A549 (cell line): Measurements from ENCODE around the gene UBA3.

Experiments
- CEBPB ChIP-seq, 2 experiments: fragments of >200 bp in 1 of 2; sonication (Bioruptor Twin) in 1 of 2; formaldehyde crosslinking in 1 of 2; IDR thresholded peaks; 2 replicates each; pipeline ENCODE4 v1.6.1; 2012 to 2016
- MAFK ChIP-seq: fragments of 450-650 bp; IDR thresholded peaks from 2 replicates; pipeline ENCODE4 v1.6.1; 2014; ENCODE audit not compliant: partially characterized antibody
- RNF2 ChIP-seq: fragments of 200-600 bp; sonication (generic); IDR thresholded peaks from 2 replicates; pipeline ENCODE4 v1.6.1; 2016; ENCODE audit warnings: low read depth, mild to moderate bottlenecking, antibody characterized with exemption, moderate library complexity, borderline replicate concordance
- TF ChIP-seq, protein P1 (sequence below): fragments of 450-650 bp; IDR thresholded peaks from 2 replicates; pipeline ENCODE4 v1.6.1; 2014; ENCODE audit warnings: antibody characterized with exemption
- TF ChIP-seq, protein P2 (sequence below): fragments of >200 bp; sonication (Bioruptor Twin); formaldehyde crosslinking; IDR thresholded peaks from 3 replicates; pipeline ENCODE4 v1.5.1; 2016

DNA sequence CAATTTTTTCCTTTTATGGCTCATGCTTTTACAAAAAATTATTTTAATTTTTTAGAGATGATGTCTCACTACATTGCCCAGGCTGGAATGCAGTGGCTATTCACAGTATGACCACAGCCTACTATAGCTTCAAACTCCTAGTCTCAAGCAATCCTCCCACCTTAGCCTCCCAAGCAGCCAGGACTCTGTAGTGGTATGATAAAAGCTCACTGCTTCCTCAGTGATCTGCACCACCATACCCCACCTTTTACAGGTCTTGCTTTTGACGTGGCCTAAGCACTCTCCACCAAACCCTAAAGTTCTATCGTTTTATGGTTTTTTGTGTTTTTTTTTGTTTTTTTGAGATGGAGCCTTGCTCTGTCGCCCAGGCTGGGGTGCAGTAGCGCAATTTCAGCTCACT, 14.0 kb downstream of the UBA3 start:
- TF ChIP-seq CEBPB (IDR thresholded peaks at IDR 0.05) = no peak
- TF ChIP-seq MAFK = no peak
- TF ChIP-seq, protein P1, sequence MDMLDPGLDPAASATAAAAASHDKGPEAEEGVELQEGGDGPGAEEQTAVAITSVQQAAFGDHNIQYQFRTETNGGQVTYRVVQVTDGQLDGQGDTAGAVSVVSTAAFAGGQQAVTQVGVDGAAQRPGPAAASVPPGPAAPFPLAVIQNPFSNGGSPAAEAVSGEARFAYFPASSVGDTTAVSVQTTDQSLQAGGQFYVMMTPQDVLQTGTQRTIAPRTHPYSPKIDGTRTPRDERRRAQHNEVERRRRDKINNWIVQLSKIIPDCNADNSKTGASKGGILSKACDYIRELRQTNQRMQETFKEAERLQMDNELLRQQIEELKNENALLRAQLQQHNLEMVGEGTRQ = no peak
- TF ChIP-seq, protein P2, sequence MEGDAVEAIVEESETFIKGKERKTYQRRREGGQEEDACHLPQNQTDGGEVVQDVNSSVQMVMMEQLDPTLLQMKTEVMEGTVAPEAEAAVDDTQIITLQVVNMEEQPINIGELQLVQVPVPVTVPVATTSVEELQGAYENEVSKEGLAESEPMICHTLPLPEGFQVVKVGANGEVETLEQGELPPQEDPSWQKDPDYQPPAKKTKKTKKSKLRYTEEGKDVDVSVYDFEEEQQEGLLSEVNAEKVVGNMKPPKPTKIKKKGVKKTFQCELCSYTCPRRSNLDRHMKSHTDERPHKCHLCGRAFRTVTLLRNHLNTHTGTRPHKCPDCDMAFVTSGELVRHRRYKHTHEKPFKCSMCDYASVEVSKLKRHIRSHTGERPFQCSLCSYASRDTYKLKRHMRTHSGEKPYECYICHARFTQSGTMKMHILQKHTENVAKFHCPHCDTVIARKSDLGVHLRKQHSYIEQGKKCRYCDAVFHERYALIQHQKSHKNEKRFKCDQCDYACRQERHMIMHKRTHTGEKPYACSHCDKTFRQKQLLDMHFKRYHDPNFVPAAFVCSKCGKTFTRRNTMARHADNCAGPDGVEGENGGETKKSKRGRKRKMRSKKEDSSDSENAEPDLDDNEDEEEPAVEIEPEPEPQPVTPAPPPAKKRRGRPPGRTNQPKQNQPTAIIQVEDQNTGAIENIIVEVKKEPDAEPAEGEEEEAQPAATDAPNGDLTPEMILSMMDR = no peak
- TF ChIP-seq RNF2 = no peak
